H9 (cell line): Measurements from ENCODE around the gene TNIP1. TPM values are rescaled to one million over a fixed set of nuclear protein-coding genes. Genes with fewer than 3 reads are reported as not detected.

Source experiments
- DNase-seq: peaks from one replicate; pipeline ENCODE4 v3.0.0-alpha.2; 2017
- H2AFZ ChIP-seq: one replicate; pipeline ENCODE4 v1.6.1; 2013; ENCODE audit warnings: mild to moderate bottlenecking, low read length, control low read depth, moderate library complexity
- H2AK5ac ChIP-seq: 2 replicates; pipeline ENCODE4 v1.6.1; 2013; ENCODE audit warnings: low read length, control low read depth, mixed read lengths; ENCODE audit not compliant: insufficient read length
- H2BK120ac ChIP-seq: one replicate; pipeline ENCODE4 v1.6.1; 2013; ENCODE audit warnings: low read depth, mild to moderate bottlenecking, low read length, control low read depth, inconsistent platforms; ENCODE audit not compliant: poor library complexity, severe bottlenecking
- H2BK12ac ChIP-seq: 2 replicates; pipeline ENCODE4 v1.6.1; 2013; ENCODE audit warnings: low read length, control low read depth, mixed read lengths, low read depth; ENCODE audit not compliant: insufficient read length
- H2BK15ac ChIP-seq: 2 replicates; pipeline ENCODE4 v1.6.1; 2013; ENCODE audit warnings: low read depth, low read length, control low read depth
- H2BK20ac ChIP-seq: one replicate; pipeline ENCODE4 v1.6.1; 2013; ENCODE audit warnings: low read depth, mild to moderate bottlenecking, low read length, control low read depth, inconsistent platforms; ENCODE audit not compliant: poor library complexity, severe bottlenecking
- H2BK5ac ChIP-seq: 2 replicates; pipeline ENCODE4 v1.6.1; 2013; ENCODE audit warnings: low read length, control low read depth, mixed read lengths; ENCODE audit not compliant: insufficient read length
- H3K14ac ChIP-seq: 2 replicates; pipeline ENCODE4 v1.6.1; 2013; ENCODE audit warnings: low read length, control low read depth; ENCODE audit not compliant: insufficient read depth
- H3K18ac ChIP-seq: 2 replicates; pipeline ENCODE4 v1.6.1; 2013; ENCODE audit warnings: low read depth, mild to moderate bottlenecking, mixed read lengths, low read length, control low read depth; ENCODE audit not compliant: insufficient read length
- H3K23ac ChIP-seq: 2 replicates; pipeline ENCODE4 v1.6.1; 2013; ENCODE audit warnings: low read length, control low read depth, mixed read lengths, low read depth; ENCODE audit not compliant: insufficient read length
- H3K23me2 ChIP-seq: 2 replicates; pipeline ENCODE4 v1.6.1; 2013; ENCODE audit warnings: low read depth, mild to moderate bottlenecking, mixed read lengths, low read length, control low read depth; ENCODE audit not compliant: insufficient read length, poor library complexity, severe bottlenecking
- H3K27ac ChIP-seq: 2 replicates; pipeline ENCODE4 v1.5.1; 2013; ENCODE audit warnings: low read length, control low read depth, mixed read lengths, low read depth; ENCODE audit not compliant: insufficient read length
- H3K27me3 ChIP-seq: 2 replicates; pipeline ENCODE4 v1.6.1; 2013; ENCODE audit warnings: low read length, control low read depth, inconsistent platforms; ENCODE audit not compliant: insufficient read depth
- H3K4ac ChIP-seq: 2 replicates; pipeline ENCODE4 v1.6.1; 2013; ENCODE audit warnings: low read depth, mild to moderate bottlenecking, control low read depth, inconsistent platforms, low read length, moderate library complexity
- H3K4me1 ChIP-seq: 2 replicates; pipeline ENCODE4 v1.6.1; 2013; ENCODE audit warnings: low read length, control low read depth, inconsistent platforms; ENCODE audit not compliant: insufficient read depth
- H3K4me2 ChIP-seq: 2 replicates; pipeline ENCODE4 v1.6.1; 2013; ENCODE audit warnings: low read length, control low read depth, mixed read lengths; ENCODE audit not compliant: insufficient read length, insufficient read depth
- H3K56ac ChIP-seq: 2 replicates; pipeline ENCODE4 v1.6.1; 2013; ENCODE audit warnings: low read depth, mild to moderate bottlenecking, mixed read lengths, low read length, control low read depth; ENCODE audit not compliant: insufficient read length
- H3K79me1 ChIP-seq: 2 replicates; pipeline ENCODE4 v1.6.1; 2013; ENCODE audit warnings: low read depth, mild to moderate bottlenecking, moderate library complexity, low read length, control low read depth, inconsistent platforms; ENCODE audit not compliant: insufficient read depth, poor library complexity, severe bottlenecking
- H3K79me2 ChIP-seq: 2 replicates; pipeline ENCODE4 v1.6.1; 2013; ENCODE audit warnings: low read length, control low read depth, inconsistent platforms; ENCODE audit not compliant: insufficient read depth
- H3K9ac ChIP-seq: 2 replicates; pipeline ENCODE4 v1.6.1; 2013; ENCODE audit warnings: low read length, control low read depth, mixed read lengths; ENCODE audit not compliant: insufficient read length; ENCODE audit errors: extremely low read depth
- H3K9me3 ChIP-seq: one replicate; pipeline ENCODE4 v1.6.1; 2013; ENCODE audit warnings: low read depth, low read length, inconsistent platforms; ENCODE audit not compliant: control insufficient read depth
- H3T11ph ChIP-seq: one replicate; pipeline ENCODE4 v1.6.1; 2013; ENCODE audit warnings: mild to moderate bottlenecking, low read length, control low read depth, inconsistent platforms
- H4K20me1 ChIP-seq: one replicate; pipeline ENCODE4 v1.6.1; 2013; ENCODE audit not compliant: control insufficient read depth, insufficient read length, insufficient read depth
- H4K5ac ChIP-seq: 2 replicates; pipeline ENCODE4 v1.6.1; 2013; ENCODE audit warnings: low read depth, mild to moderate bottlenecking, mixed read lengths, low read length, control low read depth; ENCODE audit not compliant: insufficient read length
- H4K8ac ChIP-seq: replicated peaks from 2 replicates; pipeline ENCODE4 v1.6.1; 2013; ENCODE audit warnings: low read length, control low read depth, mixed read lengths, low read depth; ENCODE audit not compliant: insufficient read length
- H4K91ac ChIP-seq: 2 replicates; pipeline ENCODE4 v1.6.1; 2013; ENCODE audit warnings: low read depth, mild to moderate bottlenecking, moderate library complexity, mixed read lengths, low read length, control low read depth; ENCODE audit not compliant: insufficient read length
- H3K27ac Mint-ChIP-seq, 3 experiments: 2 replicates in 2 of 3; 3 replicates in 1 of 3; pipeline ENCODE4 v1.8.0; 2020 to 2021; ENCODE audit warnings: mixed read lengths in 3 of 3, mild to moderate bottlenecking in 1 of 3, moderate library complexity in 1 of 3
- H3K27me3 Mint-ChIP-seq: 2 replicates; pipeline ENCODE4 v1.8.0; 2021; ENCODE audit warnings: low read depth, mild to moderate bottlenecking, moderate library complexity, mixed read lengths
- H3K36me3 Mint-ChIP-seq, 3 experiments: 2 replicates in 2 of 3; 3 replicates in 1 of 3; pipeline ENCODE4 v1.8.0; 2020 to 2021; ENCODE audit warnings: low read depth in 3 of 3, mixed read lengths in 3 of 3; ENCODE audit not compliant: insufficient read depth in 1 of 3
- H3K4me1 Mint-ChIP-seq, 2 experiments: 2 replicates each; pipeline ENCODE4 v1.8.0; 2020; ENCODE audit warnings: mixed read lengths in 2 of 2
- H3K4me3 Mint-ChIP-seq, 2 experiments: 2 replicates in 1 of 2; 3 replicates in 1 of 2; pipeline ENCODE4 v1.8.0; 2020 to 2021; ENCODE audit warnings: mild to moderate bottlenecking in 2 of 2, mixed read lengths in 2 of 2, moderate library complexity in 1 of 2
- H3K9me3 Mint-ChIP-seq, 2 experiments: 2 replicates in 1 of 2; 3 replicates in 1 of 2; pipeline ENCODE4 v1.8.0; 2020; ENCODE audit warnings: mild to moderate bottlenecking in 2 of 2, mixed read lengths in 2 of 2, moderate library complexity in 1 of 2
- WGBS: extraction: QIAGEN DNeasy Blood & Tissue Kit; methylation state at CpG from one replicate; pipeline ENCODE4 v1.1.7; 2013; ENCODE audit warnings: missing lambda C conversion rate, low lambda C conversion rate, mixed read lengths; ENCODE audit not compliant: insufficient read length; ENCODE audit errors: extremely low coverage; 5-methylcytosine and 5-hydroxymethylcytosine counted together
- total RNA-seq: library from RNA; stranded (reverse); gene quantifications from 2 replicates; pipeline ENCODE4 v1.2.1, GENCODE V29; 2021
- TF ChIP-seq, protein P1 (sequence below): fragments of 200-600 bp; sonication (generic); conservative IDR thresholded peaks from 3 replicates; pipeline ENCODE4 v1.8.0; 2021; ENCODE audit warnings: antibody characterized with exemption, mild to moderate bottlenecking

The TNIP1 gene
- total RNA-seq, 1 experiment from 2014 or later: 40.8 TPM

DNA sequence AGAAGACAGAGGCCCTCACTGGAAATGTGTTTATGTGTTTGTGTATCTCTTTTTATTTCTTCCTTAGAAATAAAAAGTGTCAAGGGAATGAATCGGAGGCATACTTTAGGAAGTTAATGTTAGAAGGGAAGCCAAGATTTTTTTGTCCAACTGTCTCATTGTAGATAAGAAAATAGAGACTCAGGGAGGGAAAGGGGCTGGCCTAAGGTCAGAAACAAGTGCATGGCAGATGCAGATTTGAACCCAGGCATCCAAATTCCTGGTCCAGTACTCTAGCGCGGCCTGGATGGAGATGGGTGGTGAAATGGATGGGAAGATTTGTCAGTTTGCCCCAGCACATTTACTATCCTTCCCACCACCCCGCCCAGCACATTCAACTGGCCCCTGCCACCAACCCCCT, 19.8 kb upstream of the TNIP1 start:
- Histone ChIP-seq H3K14ac (no peak overlapping the region), H3K9me3 (no peaks in the 10 kb centered on the region), H4K91ac (no peak overlapping the region), H2BK15ac (no peak overlapping the region), H3K79me1 (no peaks in the 10 kb centered on the region), H2AFZ (no peak overlapping the region), H3T11ph (no peak overlapping the region), H3K4me2 (no peak overlapping the region), H2BK5ac (no peak overlapping the region), H3K23ac (no peak overlapping the region), H4K20me1 (no peaks in the 10 kb centered on the region), H2BK20ac (no peak overlapping the region), H2BK12ac (no peak overlapping the region), H3K79me2 (no peaks in the 10 kb centered on the region), H3K4me1 (no peaks in the 10 kb centered on the region; the same call in 1 of the 2 replicates), H3K27me3 (no peaks in the 10 kb centered on the region), H3K9ac (no peak overlapping the region), H3K4ac (no peak overlapping the region), H4K8ac (no peak overlapping the region), H3K27ac (no peak overlapping the region), H3K18ac (no peak overlapping the region), H2AK5ac (no peak overlapping the region), H2BK120ac (no peak overlapping the region), H3K23me2 (no peaks in the 10 kb centered on the region), H3K56ac (no peak overlapping the region), H4K5ac (no peak overlapping the region)
- TF ChIP-seq, protein P1, sequence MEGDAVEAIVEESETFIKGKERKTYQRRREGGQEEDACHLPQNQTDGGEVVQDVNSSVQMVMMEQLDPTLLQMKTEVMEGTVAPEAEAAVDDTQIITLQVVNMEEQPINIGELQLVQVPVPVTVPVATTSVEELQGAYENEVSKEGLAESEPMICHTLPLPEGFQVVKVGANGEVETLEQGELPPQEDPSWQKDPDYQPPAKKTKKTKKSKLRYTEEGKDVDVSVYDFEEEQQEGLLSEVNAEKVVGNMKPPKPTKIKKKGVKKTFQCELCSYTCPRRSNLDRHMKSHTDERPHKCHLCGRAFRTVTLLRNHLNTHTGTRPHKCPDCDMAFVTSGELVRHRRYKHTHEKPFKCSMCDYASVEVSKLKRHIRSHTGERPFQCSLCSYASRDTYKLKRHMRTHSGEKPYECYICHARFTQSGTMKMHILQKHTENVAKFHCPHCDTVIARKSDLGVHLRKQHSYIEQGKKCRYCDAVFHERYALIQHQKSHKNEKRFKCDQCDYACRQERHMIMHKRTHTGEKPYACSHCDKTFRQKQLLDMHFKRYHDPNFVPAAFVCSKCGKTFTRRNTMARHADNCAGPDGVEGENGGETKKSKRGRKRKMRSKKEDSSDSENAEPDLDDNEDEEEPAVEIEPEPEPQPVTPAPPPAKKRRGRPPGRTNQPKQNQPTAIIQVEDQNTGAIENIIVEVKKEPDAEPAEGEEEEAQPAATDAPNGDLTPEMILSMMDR: no peak
- no CpG with 5 or more reads among the region's 4 CpGs for WGBS
- H3K27me3 Mint-ChIP-seq: no peaks in the 10 kb centered on the region
- no peak overlapping the region for H3K4me3 Mint-ChIP-seq
- no peaks in the 10 kb centered on the region for H3K9me3 Mint-ChIP-seq
- H3K36me3 Mint-ChIP-seq: peaks cover 2 to 20% (median 5%) of the 10 kb centered on the region in 3 experiments; a peak in 3 of 7 replicates
- H3K4me1 Mint-ChIP-seq: peaks cover 12 to 15% of the 10 kb centered on the region in 2 experiments
- H3K27ac Mint-ChIP-seq: no peak overlapping the region; a peak in 1 of 7 replicates
- no peak for DNase-seq
